Endodermal cell (in vitro differentiated cells): ENCODE data around the gene VAMP3. TPM values are rescaled to one million over a fixed set of nuclear protein-coding genes. Genes with fewer than 3 reads are reported as not detected.

ENCODE experiments used
- DNase-seq: peaks from one replicate; pipeline ENCODE4 v3.0.0-alpha.2; 2017
- H3K27ac ChIP-seq: 2 replicates; pipeline ENCODE4 v1.5.1; 2013; ENCODE audit warnings: mild to moderate bottlenecking, low read depth, low read length, moderate library complexity
- H3K27me3 ChIP-seq: 2 replicates; pipeline ENCODE4 v1.6.1; 2013; ENCODE audit warnings: mild to moderate bottlenecking, low read length, moderate library complexity; ENCODE audit not compliant: insufficient read depth, control insufficient read depth, poor library complexity, severe bottlenecking
- H3K36me3 ChIP-seq: 2 replicates; pipeline ENCODE4 v1.7.0; 2013; ENCODE audit warnings: mild to moderate bottlenecking, low read length, moderate library complexity; ENCODE audit not compliant: control insufficient read depth, insufficient read depth
- H3K4me1 ChIP-seq: one replicate; pipeline ENCODE4 v1.7.0; 2013; ENCODE audit warnings: low read length; ENCODE audit not compliant: control insufficient read depth, insufficient read depth
- H3K4me3 ChIP-seq: 2 replicates; pipeline ENCODE4 v1.5.1; 2013; ENCODE audit warnings: mild to moderate bottlenecking, low read length, moderate library complexity
- H3K9ac ChIP-seq: 2 replicates; pipeline ENCODE4 v1.6.1; 2013; ENCODE audit warnings: mild to moderate bottlenecking, low read length, moderate library complexity; ENCODE audit not compliant: poor library complexity, severe bottlenecking; ENCODE audit errors: extremely low read depth
- H3K9me3 ChIP-seq: 2 replicates; pipeline ENCODE4 v1.6.1; 2013; ENCODE audit warnings: mild to moderate bottlenecking, low read length, moderate library complexity; ENCODE audit not compliant: control insufficient read depth
- H3K27ac Mint-ChIP-seq: 2 replicates; pipeline ENCODE4 v1.8.0; 2020; ENCODE audit warnings: mixed read lengths
- H3K27me3 Mint-ChIP-seq: 2 replicates; pipeline ENCODE4 v1.8.0; 2021; ENCODE audit warnings: mild to moderate bottlenecking, mixed read lengths; ENCODE audit not compliant: insufficient read depth
- H3K36me3 Mint-ChIP-seq: 2 replicates; pipeline ENCODE4 v1.8.0; 2020; ENCODE audit warnings: low read depth, mixed read lengths
- H3K4me1 Mint-ChIP-seq: 2 replicates; pipeline ENCODE4 v1.8.0; 2020; ENCODE audit warnings: mixed read lengths
- H3K4me3 Mint-ChIP-seq: 2 replicates; pipeline ENCODE4 v1.8.0; 2020; ENCODE audit warnings: mild to moderate bottlenecking, moderate library complexity, mixed read lengths
- H3K9me3 Mint-ChIP-seq: 2 replicates; pipeline ENCODE4 v1.8.0; 2020; ENCODE audit warnings: mild to moderate bottlenecking, mixed read lengths
- CTCF ChIP-seq: fragments of 200-600 bp; sonication (generic); conservative IDR thresholded peaks from 2 replicates; pipeline ENCODE4 v1.5.0; 2021; ENCODE audit warnings: antibody characterized with exemption, mild to moderate bottlenecking
- WGBS, 2 experiments: methylation state at CpG; one replicate each; pipeline versions ENCODE4 v1.1.5 to v1.1.7; 2013; ENCODE audit warnings: missing lambda C conversion rate in 2 of 2, mixed read lengths in 1 of 2; ENCODE audit not compliant: insufficient coverage in 1 of 2, insufficient read length in 1 of 2; 5-methylcytosine and 5-hydroxymethylcytosine counted together
- total RNA-seq, 2 donors: library from RNA; stranded (reverse); fragmentation: NEBNext Ultra II Directional in 1 of 2; extraction: Animal tissue kit (Norgen Biotek cat#: 25700) in 1 of 2; gene quantifications; 2 replicates in 1 of 2; 3 replicates in 1 of 2; pipeline ENCODE4 v1.2.1, GENCODE V29; 2021

VAMP3 gene
- total RNA-seq, 2 donors from 2014 or later, result 53.2 to 60.2 TPM

DNA sequence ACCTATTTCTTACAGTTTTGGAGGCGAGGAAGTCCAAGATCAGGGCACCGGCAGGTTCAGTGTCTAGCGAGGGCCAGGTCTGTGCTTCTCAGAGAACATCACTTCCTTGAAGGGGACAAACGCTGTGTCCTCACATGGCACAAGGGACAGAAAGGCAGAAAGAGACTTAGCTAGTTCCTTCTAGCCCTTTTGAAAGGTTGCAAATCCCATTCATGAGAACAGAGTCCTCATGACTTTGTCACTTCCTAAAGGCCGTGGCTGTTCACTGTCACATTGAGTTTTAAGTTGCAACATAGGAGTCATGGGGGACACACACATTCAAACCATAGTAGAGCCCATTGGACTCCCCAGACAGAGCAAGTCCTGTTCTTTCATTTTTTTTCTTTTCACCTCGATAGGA is 40.4 kb downstream of the VAMP3 start:
- 95 to 96% methylated on average over 5 to 6 of the region's 6 CpGs for WGBS, 2 experiments
- H3K27me3 Mint-ChIP-seq, result no peaks in the 10 kb centered on the region

DNA sequence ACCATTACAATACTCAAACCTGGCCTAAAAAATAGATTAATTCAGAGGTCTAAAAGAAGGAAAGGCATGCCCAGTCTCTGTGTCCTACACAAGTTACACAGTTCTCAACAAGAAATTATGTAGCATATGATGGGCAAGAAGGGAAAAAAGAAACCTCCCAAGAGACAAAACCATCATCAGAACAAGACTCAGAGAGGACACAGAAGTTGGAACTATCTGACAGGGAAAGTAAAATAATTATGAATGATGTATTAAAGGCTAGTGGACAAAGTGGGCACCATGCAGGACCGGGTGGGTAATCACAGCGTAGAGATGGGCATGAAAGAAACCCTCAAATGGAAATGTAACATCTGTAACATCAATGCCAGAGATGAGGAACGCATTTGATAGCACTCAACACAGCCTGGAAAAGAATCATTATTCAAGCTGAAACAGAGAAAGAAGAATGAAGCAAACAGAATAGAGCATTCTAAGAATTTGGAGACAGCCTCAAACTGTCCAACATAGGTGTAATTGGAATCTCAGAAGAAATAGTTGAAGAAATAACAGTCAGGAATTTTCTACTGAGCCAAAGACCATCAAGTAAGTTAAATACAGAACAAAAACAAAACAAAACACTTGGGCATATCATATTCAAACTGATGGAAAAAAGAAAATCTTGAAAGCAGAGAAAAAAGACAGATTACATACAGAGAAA is 42.7 kb downstream of the VAMP3 start:
- DNase-seq, result no peak
- H3K27ac ChIP-seq, result no peak overlapping the region
- Mint-ChIP-seq H3K9me3 (peaks cover 22% of the 10 kb centered on the region), H3K4me1 (no peaks in the 10 kb centered on the region), H3K27me3 (no peaks in the 10 kb centered on the region), H3K4me3 (no peak overlapping the region), H3K27ac (no peak overlapping the region), H3K36me3 (peaks cover 23% of the 10 kb centered on the region)
- WGBS, 2 experiments, result 72 to 89% methylated on average over 3 of the region's 3 CpGs
- TF ChIP-seq CTCF, result no peak
- no peaks in the 10 kb centered on the region for H3K36me3 ChIP-seq
- H3K27me3 ChIP-seq, result no peaks in the 10 kb centered on the region
- H3K9me3 ChIP-seq, result peaks cover 23% of the 10 kb centered on the region
- no peaks in the 10 kb centered on the region for H3K4me1 ChIP-seq
- H3K4me3 ChIP-seq, result no peak overlapping the region
- H3K9ac ChIP-seq, result no peak overlapping the region

More for the DNA sequence above, 40.4 kb downstream of the VAMP3 start:
- peaks cover 23% of the 10 kb centered on the region for H3K9me3 ChIP-seq
- peaks cover 22% of the 10 kb centered on the region for H3K9me3 Mint-ChIP-seq
- no peak for TF ChIP-seq CTCF
- no peaks in the 10 kb centered on the region for H3K4me1 Mint-ChIP-seq
- H3K27ac ChIP-seq, result no peak overlapping the region
- H3K36me3 ChIP-seq, result no peaks in the 10 kb centered on the region
- H3K9ac ChIP-seq, result no peak overlapping the region
- peaks cover 23% of the 10 kb centered on the region for H3K36me3 Mint-ChIP-seq
- no peaks in the 10 kb centered on the region for H3K27me3 ChIP-seq
- no peaks in the 10 kb centered on the region for H3K4me1 ChIP-seq
- no peak for DNase-seq
- H3K4me3 ChIP-seq, result no peak overlapping the region
- no peak overlapping the region for H3K4me3 Mint-ChIP-seq
- H3K27ac Mint-ChIP-seq, result no peak overlapping the region

DNA sequence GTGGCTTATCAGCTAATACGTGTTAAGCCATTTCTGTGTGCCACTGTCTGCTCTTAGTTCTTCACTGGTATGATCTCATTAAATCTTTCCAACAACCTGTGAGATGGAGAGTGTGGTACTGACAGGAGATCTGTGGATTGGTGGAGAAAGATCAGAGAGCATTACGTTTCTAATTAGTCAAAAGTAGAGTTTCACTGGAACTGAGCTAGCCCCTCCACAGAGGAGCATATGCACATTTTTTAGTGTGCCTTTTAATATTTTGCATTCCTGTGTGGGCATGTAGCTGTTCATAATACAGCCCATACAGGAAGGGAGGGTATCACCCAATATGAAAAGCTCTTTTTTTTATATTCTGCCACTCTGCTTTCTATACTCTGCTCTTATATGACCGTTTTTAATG is 50.2 kb downstream of the VAMP3 start:
- no peak overlapping the region for H3K4me3 Mint-ChIP-seq
- peaks cover 6% of the 10 kb centered on the region for H3K36me3 Mint-ChIP-seq
- no peaks in the 10 kb centered on the region for H3K4me1 Mint-ChIP-seq
- no peak for DNase-seq
- H3K4me3 ChIP-seq, result no peak overlapping the region
- 87 to 92% methylated on average over 2 to 3 of the region's 3 CpGs for WGBS, 2 experiments
- H3K36me3 ChIP-seq, result no peaks in the 10 kb centered on the region
- H3K9me3 Mint-ChIP-seq, result no peaks in the 10 kb centered on the region
- H3K4me1 ChIP-seq, result no peaks in the 10 kb centered on the region
- H3K27ac ChIP-seq, result no peak overlapping the region
- H3K27ac Mint-ChIP-seq, result no peak overlapping the region
- no peaks in the 10 kb centered on the region for H3K27me3 Mint-ChIP-seq
- H3K9ac ChIP-seq, result no peak overlapping the region
- no peaks in the 10 kb centered on the region for H3K27me3 ChIP-seq
- H3K9me3 ChIP-seq, result no peaks in the 10 kb centered on the region
- TF ChIP-seq CTCF, result no peak
